ENCODE results near the gene FMO4.
"Not testable (repeated sequence)": the region's sequence is repeated elsewhere in the genome, so short reads cannot be mapped to it uniquely, and the experiment has no call there.

Gene FMO4

DNA sequence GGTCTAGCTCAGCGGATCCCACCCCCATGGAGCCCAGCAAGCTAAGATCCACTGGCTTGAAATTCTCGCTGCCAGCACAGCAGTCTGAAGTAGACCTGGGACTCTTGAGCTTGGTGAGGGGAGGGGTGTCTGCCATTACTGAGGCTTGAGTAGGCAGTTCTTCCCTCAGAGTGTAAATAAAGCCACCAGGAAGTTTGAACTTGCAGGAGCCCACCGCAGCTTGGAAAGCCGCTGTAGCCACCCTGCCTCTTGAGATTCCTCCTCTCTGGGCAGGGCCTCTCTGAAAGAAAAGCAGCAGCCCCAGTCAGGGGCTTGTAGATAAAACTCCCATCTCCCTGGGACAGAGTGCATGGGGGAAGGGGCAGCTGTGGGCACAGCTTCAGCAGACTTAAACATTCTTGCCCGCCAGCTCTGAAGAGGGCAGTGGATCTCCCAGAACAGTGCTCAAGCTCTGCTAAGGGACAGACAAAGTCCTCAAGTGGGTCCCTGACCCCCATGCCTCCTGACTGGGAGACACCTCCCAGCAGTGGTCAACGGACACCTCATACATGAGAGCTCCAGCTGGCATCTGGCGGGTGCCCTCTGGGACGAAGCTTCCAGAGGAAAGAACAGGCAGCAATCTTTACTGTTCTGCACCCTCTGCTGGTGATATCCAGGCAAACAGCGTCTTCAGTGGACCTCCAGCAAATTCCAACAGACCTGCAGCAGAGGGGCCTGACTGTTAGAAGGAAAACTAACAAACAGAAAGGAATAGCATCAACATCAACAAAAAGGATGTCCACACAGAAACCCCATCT is 45.9 kb downstream of the FMO4 start:
- not testable (repeated sequence) for H3K4me1 Mint-ChIP-seq
- peaks cover 22% of the 10 kb centered on the region for H3K9me3 Mint-ChIP-seq

DNA sequence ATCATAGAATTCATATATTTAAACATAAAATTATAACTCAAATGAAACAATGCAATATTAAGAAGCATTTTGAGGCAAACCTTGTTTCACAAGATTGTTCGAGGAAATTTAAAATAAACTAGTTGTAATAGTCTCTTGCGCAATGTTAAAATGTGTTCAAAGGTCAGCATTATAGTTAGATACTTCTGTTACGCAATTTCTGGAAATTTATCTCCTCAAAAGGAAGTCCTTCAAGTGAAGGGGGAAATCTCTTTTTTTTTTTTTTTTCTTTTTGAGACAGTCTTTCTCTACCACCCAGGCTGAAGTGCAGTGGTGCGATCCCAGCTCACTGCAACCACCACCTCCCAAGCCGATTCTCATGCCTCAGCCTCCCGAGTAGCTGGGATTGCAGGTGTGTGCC is 52.1 kb downstream of the FMO4 start:
- Mint-ChIP-seq H3K4me1 (no peaks in the 10 kb centered on the region), H3K27ac (no peak overlapping the region), H3K36me3 (ENCODE audit: low read depth) (no peaks in the 10 kb centered on the region), H3K9me3 (peaks cover 18% of the 10 kb centered on the region), H3K4me3 (no peak overlapping the region), H3K27me3 (ENCODE audit: low read depth) (no peaks in the 10 kb centered on the region)
- TF ChIP-seq, protein P1, sequence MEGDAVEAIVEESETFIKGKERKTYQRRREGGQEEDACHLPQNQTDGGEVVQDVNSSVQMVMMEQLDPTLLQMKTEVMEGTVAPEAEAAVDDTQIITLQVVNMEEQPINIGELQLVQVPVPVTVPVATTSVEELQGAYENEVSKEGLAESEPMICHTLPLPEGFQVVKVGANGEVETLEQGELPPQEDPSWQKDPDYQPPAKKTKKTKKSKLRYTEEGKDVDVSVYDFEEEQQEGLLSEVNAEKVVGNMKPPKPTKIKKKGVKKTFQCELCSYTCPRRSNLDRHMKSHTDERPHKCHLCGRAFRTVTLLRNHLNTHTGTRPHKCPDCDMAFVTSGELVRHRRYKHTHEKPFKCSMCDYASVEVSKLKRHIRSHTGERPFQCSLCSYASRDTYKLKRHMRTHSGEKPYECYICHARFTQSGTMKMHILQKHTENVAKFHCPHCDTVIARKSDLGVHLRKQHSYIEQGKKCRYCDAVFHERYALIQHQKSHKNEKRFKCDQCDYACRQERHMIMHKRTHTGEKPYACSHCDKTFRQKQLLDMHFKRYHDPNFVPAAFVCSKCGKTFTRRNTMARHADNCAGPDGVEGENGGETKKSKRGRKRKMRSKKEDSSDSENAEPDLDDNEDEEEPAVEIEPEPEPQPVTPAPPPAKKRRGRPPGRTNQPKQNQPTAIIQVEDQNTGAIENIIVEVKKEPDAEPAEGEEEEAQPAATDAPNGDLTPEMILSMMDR (IDR thresholded peaks at IDR 0.05; ENCODE audit: unreplicated experiment in 3 of 3): no peak

More for the DNA sequence above, 45.9 kb downstream of the FMO4 start:
- not testable (repeated sequence) for H3K4me3 Mint-ChIP-seq; H3K27me3 Mint-ChIP-seq (ENCODE audit: low read depth); H3K36me3 Mint-ChIP-seq (ENCODE audit: low read depth)
- peak overlapping the region in 1 of 3 experiments; percentile 84 for H3K27ac Mint-ChIP-seq
- TF ChIP-seq, protein P1 (IDR thresholded peaks at IDR 0.05; ENCODE audit: unreplicated experiment in 3 of 3): peak in 1 of 3 experiments; percentile 28

DNA sequence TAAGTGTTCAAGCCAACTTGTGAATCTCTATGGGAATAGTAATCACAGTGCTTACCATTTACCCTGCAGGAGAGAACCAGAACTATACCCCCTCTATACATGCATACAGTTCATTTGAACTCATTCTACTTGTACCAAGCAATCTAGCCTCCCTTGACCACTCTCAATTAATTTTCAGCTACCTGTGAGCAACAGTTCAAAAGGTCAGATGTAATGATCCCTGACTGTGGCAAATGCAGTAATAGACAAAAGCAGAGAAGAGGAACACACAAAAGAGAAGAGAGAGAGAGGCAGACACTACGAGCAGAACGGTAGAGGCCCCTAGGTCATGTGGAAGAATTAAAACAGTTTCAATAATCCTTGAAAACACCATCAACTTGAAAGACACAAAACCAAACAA is 52.8 kb downstream of the FMO4 start:
- Mint-ChIP-seq H3K4me1 (no peaks in the 10 kb centered on the region), H3K36me3 (ENCODE audit: low read depth) (no peaks in the 10 kb centered on the region), H3K27me3 (ENCODE audit: low read depth) (no peaks in the 10 kb centered on the region), H3K27ac (peak overlapping the region in 1 of 3 experiments; percentile 32), H3K4me3 (no peak overlapping the region), H3K9me3 (peaks cover 18% of the 10 kb centered on the region)
- TF ChIP-seq, protein P1 (IDR thresholded peaks at IDR 0.05; ENCODE audit: unreplicated experiment in 3 of 3): no peak

DNA sequence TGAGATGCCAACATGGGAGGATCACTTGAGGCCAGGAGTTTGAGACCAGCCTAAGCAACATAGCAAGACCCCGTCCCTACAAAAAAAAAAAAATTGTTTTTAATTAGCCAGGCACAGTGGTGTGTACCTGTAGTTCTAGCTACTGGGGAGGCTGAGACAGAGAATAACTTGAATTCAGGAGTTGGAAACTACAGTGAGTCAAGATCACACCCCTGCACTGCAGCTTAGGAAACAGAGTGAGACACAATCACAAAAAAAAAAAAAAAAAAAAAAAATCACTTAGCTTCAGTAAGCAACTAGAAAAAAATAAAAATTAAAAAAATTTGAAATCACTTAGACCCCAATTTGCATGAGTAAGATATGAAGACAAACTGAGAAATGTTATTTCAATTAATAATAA is 53.5 kb downstream of the FMO4 start:
- TF ChIP-seq, protein P1 (IDR thresholded peaks at IDR 0.05; ENCODE audit: unreplicated experiment in 3 of 3): no peak
- peaks cover 17% of the 10 kb centered on the region for H3K9me3 Mint-ChIP-seq
- H3K27me3 Mint-ChIP-seq (ENCODE audit: low read depth): no peaks in the 10 kb centered on the region
- H3K4me3 Mint-ChIP-seq: no peak overlapping the region
- H3K4me1 Mint-ChIP-seq: no peaks in the 10 kb centered on the region
- no peaks in the 10 kb centered on the region for H3K36me3 Mint-ChIP-seq (ENCODE audit: low read depth)
- H3K27ac Mint-ChIP-seq: no peak overlapping the region

DNA sequence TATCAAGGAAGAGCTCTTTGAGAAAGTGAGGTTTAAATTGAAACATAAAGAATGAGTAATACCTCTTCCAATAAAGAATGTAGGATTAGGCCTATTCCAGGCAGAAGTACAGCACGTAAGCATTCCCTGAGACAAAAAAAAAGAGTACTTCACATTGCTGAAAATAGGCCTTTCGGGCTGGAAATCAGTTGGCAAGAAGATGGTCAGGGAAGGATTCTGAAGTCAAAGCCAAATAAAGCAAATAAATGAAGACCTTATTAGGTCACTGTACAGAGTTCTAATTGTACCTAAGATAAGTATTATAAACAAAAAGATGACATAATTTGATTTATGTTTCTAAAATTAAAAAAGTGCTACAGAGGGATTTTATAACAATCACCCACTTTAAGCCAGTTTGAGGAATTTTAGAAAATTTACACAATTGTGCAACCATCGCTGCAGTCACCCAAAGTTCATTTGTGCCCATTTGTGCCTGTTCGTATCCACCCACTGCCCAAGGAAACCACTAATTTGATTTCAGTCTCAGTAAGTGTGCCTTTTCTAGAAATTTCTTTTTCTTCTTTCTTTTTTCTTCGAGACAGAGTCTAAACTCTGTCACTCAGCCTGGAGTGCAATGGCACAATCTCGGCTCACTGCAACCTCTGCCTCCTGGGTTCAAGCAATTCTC is 58.6 kb downstream of the FMO4 start:
- TF ChIP-seq, protein P1 (IDR thresholded peaks at IDR 0.05; ENCODE audit: unreplicated experiment in 3 of 3): no peak

DNA sequence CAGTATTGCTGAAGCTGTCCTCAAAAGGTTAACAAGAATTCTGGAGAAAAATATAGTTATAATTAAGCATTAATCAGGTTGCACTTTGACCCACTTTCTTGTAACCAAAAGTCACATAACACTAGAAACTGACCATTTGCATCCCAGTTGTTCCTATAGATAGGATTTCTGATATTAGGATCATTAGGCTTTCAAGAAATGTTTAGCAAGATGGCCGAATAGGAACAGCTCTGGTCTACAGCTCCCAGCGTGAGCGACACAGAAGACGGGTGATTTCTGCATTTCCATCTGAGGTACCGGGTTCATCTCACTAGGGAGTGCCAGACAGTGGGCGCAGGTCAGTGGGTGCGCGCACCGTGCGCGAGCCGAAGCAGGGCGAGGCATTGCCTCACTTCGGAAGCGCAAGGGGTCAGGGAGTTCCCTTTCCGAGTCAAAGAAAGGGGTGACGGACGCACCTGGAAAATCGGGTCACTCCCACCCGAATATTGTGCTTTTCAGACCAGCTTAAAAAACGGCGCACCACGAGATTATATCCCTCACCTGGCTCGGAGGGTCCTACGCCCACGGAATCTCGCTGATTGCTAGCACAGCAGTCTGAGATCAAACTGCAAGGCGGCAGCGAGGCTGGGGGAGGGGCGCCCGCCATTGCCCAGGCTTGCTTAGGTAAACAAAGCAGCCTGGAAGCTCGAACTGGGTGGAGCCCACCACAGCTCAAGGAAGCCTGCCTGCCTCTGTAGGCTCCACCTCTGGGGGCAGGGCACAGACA is 59.6 kb downstream of the FMO4 start:
- H3K36me3 Mint-ChIP-seq (ENCODE audit: low read depth); H3K4me1 Mint-ChIP-seq; H3K27ac Mint-ChIP-seq; H3K4me3 Mint-ChIP-seq; H3K27me3 Mint-ChIP-seq (ENCODE audit: low read depth): not testable (repeated sequence)
- peaks cover 14% of the 10 kb centered on the region for H3K9me3 Mint-ChIP-seq

More for the DNA sequence above, 58.6 kb downstream of the FMO4 start:
- H3K27ac Mint-ChIP-seq: no peak overlapping the region
- H3K9me3 Mint-ChIP-seq: peaks cover 14% of the 10 kb centered on the region
- no peaks in the 10 kb centered on the region for H3K36me3 Mint-ChIP-seq (ENCODE audit: low read depth)
- H3K4me3 Mint-ChIP-seq: no peak overlapping the region
- no peaks in the 10 kb centered on the region for H3K27me3 Mint-ChIP-seq (ENCODE audit: low read depth)
- no peaks in the 10 kb centered on the region for H3K4me1 Mint-ChIP-seq
